NK-92 treated with Interleukin-12 subunit alpha and Interleukin-12 subunit beta, amount 100 ng/mL, for 24 hours (cell line): ENCODE measurements around the gene FHOD3.

ENCODE experiments used
- DNase-seq: peaks from one replicate; lab custom pipeline; 2025; lab: John Stamatoyannopoulos, UW

Gene FHOD3

GRCh38 chr18:36594621-36595020 lies 297.1 kb downstream of the FHOD3 start:
- DNase-seq = no peak

- no peak for DNase-seq
Measured at GRCh38 chr18:36595046-36595817, 297.7 kb downstream of the FHOD3 start.

GRCh38 chr18:36595818-36596215 lies 298.3 kb downstream of the FHOD3 start:
- no peak for DNase-seq

GRCh38 chr18:36597636-36598035 lies 300.1 kb downstream of the FHOD3 start:
- DNase-seq = no peak

- no peak for DNase-seq
Measured at GRCh38 chr18:36600548-36600947, 303.0 kb downstream of the FHOD3 start.

- no peak for DNase-seq
Measured at GRCh38 chr18:36601316-36601715, 303.8 kb downstream of the FHOD3 start.

GRCh38 chr18:36602071-36602470 lies 304.6 kb downstream of the FHOD3 start:
- no peak for DNase-seq

GRCh38 chr18:36602620-36603019 lies 305.1 kb downstream of the FHOD3 start:
- no peak for DNase-seq

GRCh38 chr18:36608107-36608506 lies 310.6 kb downstream of the FHOD3 start:
- no peak for DNase-seq

- no peak for DNase-seq
Measured at GRCh38 chr18:36610258-36610657, 312.7 kb downstream of the FHOD3 start.

- DNase-seq = no peak
Measured at GRCh38 chr18:36610661-36611060, 313.1 kb downstream of the FHOD3 start.

- no peak for DNase-seq
Measured at GRCh38 chr18:36613069-36613468, 315.6 kb downstream of the FHOD3 start.

- DNase-seq = no peak
Measured at GRCh38 chr18:36613810-36614209, 316.3 kb downstream of the FHOD3 start.

- DNase-seq = no peak
Measured at GRCh38 chr18:36620788-36621187, 323.3 kb downstream of the FHOD3 start.

- no peak for DNase-seq
Measured at GRCh38 chr18:36622610-36623009, 325.1 kb downstream of the FHOD3 start.

GRCh38 chr18:36623091-36623490 lies 325.6 kb downstream of the FHOD3 start:
- no peak for DNase-seq

GRCh38 chr18:36623681-36624190 lies 326.2 kb downstream of the FHOD3 start:
- no peak for DNase-seq

- no peak for DNase-seq
Measured at GRCh38 chr18:36624451-36625167, 327.1 kb downstream of the FHOD3 start.

GRCh38 chr18:36625386-36625785 lies 327.9 kb downstream of the FHOD3 start:
- no peak for DNase-seq

- no peak for DNase-seq
Measured at GRCh38 chr18:36627637-36628036, 330.1 kb downstream of the FHOD3 start.

GRCh38 chr18:36628435-36629137 lies 331.1 kb downstream of the FHOD3 start:
- DNase-seq = no peak

GRCh38 chr18:36629138-36629530 lies 331.6 kb downstream of the FHOD3 start:
- no peak for DNase-seq

- no peak for DNase-seq
Measured at GRCh38 chr18:36629836-36630235, 332.3 kb downstream of the FHOD3 start.
